GM23338 (cell line): ENCODE data around the gene SLC8A3. TPM values are rescaled to one million over a fixed set of nuclear protein-coding genes. Genes with fewer than 3 reads are reported as not detected.

Experiments used
- ATAC-seq: fragments of 200-7000 bp; cut with Tn5 transposase; 3 replicates; pipeline ENCODE4 v1.9.1; 2020
- DNase-seq: peaks from one replicate; pipeline ENCODE4 v3.0.0-alpha.2; 2015; ENCODE audit warnings: low spot score
- H2AFZ ChIP-seq: fragments of 200-600 bp; sonication (generic); 2 replicates; pipeline ENCODE4 v1.8.0; 2016; ENCODE audit warnings: antibody characterized with exemption, mild to moderate bottlenecking, moderate library complexity
- H3F3A ChIP-seq: fragments of 200-600 bp; sonication (generic); replicated peaks from 2 replicates; pipeline ENCODE4 v1.8.0; 2017; ENCODE audit warnings: antibody characterized with exemption, mixed run types, low read depth
- H3K27ac ChIP-seq: fragments of 200-600 bp; sonication (generic); 2 replicates; pipeline ENCODE4 v1.6.1; 2016; ENCODE audit warnings: low read depth
- H3K27me3 ChIP-seq: fragments of 200-600 bp; sonication (generic); 2 replicates; pipeline ENCODE4 v1.8.0; 2016; ENCODE audit warnings: mild to moderate bottlenecking, mixed run types, moderate library complexity; ENCODE audit not compliant: insufficient read depth
- H3K36me3 ChIP-seq: fragments of 200-600 bp; sonication (generic); 2 replicates; pipeline ENCODE4 v1.8.0; 2016; ENCODE audit warnings: mild to moderate bottlenecking; ENCODE audit not compliant: insufficient read depth
- H3K4me1 ChIP-seq: fragments of 200-600 bp; sonication (generic); 2 replicates; pipeline ENCODE4 v1.8.0; 2016; ENCODE audit warnings: mild to moderate bottlenecking, moderate library complexity; ENCODE audit not compliant: insufficient read depth
- H3K4me2 ChIP-seq: fragments of 200-600 bp; sonication (generic); 2 replicates; pipeline ENCODE4 v1.7.1; 2017; ENCODE audit warnings: mixed run types
- H3K4me3 ChIP-seq: fragments of 200-600 bp; sonication (generic); 2 replicates; pipeline ENCODE4 v1.6.1; 2016; ENCODE audit warnings: mixed run types
- H3K79me2 ChIP-seq: fragments of 200-600 bp; sonication (generic); replicated peaks from 2 replicates; pipeline ENCODE4 v1.8.0; 2017; ENCODE audit warnings: mild to moderate bottlenecking; ENCODE audit not compliant: insufficient read depth
- H3K9me2 ChIP-seq: fragments of 200-600 bp; sonication (generic); 2 replicates; pipeline ENCODE4 v1.8.0; 2017; ENCODE audit not compliant: insufficient read depth
- H4K20me1 ChIP-seq: fragments of 200-600 bp; sonication (generic); replicated peaks from 2 replicates; pipeline ENCODE4 v1.8.0; 2017; ENCODE audit warnings: mild to moderate bottlenecking; ENCODE audit not compliant: insufficient read depth
- H3K27ac Mint-ChIP-seq: 2 replicates; pipeline ENCODE4 v1.8.0; 2020; ENCODE audit warnings: inconsistent platforms, mild to moderate bottlenecking, moderate library complexity, mixed read lengths
- H3K27me3 Mint-ChIP-seq: 3 replicates; pipeline ENCODE4 v1.8.0; 2022; ENCODE audit warnings: low read depth, mild to moderate bottlenecking, moderate library complexity, mixed read lengths, inconsistent platforms; ENCODE audit not compliant: insufficient read depth, poor library complexity
- H3K36me3 Mint-ChIP-seq: 3 replicates; pipeline ENCODE4 v1.8.0; 2021; ENCODE audit warnings: low read depth, mild to moderate bottlenecking, inconsistent platforms, moderate library complexity, mixed read lengths
- H3K4me1 Mint-ChIP-seq: 3 replicates; pipeline ENCODE4 v1.8.0; 2020; ENCODE audit warnings: mild to moderate bottlenecking, inconsistent platforms, mixed read lengths
- H3K4me3 Mint-ChIP-seq: 3 replicates; pipeline ENCODE4 v1.8.0; 2021; ENCODE audit warnings: moderate library complexity, mild to moderate bottlenecking, inconsistent platforms, mixed read lengths
- H3K9me3 Mint-ChIP-seq: 3 replicates; pipeline ENCODE4 v1.8.0; 2020; ENCODE audit warnings: moderate library complexity, mild to moderate bottlenecking, inconsistent platforms, mixed read lengths
- EZH2phosphoT487 ChIP-seq: fragments of 200-600 bp; sonication (generic); IDR thresholded peaks from one replicate; pipeline ENCODE4 v1.8.1; 2018; ENCODE audit warnings: antibody characterized with exemption; ENCODE audit not compliant: unreplicated experiment
- JUNB ChIP-seq: IDR thresholded peaks from one replicate; pipeline ENCODE4 v1.6.1; 2016; ENCODE audit warnings: antibody characterized with exemption; ENCODE audit not compliant: unreplicated experiment
- NANOG ChIP-seq: IDR thresholded peaks from 2 replicates; pipeline ENCODE4 v1.6.1; 2016; ENCODE audit warnings: antibody characterized with exemption, borderline replicate concordance
- REST ChIP-seq: IDR thresholded peaks from one replicate; pipeline ENCODE4 v1.6.1; 2018; ENCODE audit warnings: antibody characterized with exemption; ENCODE audit not compliant: unreplicated experiment
- STAT1 ChIP-seq: IDR thresholded peaks from one replicate; pipeline ENCODE4 v1.6.1; 2016; ENCODE audit warnings: antibody characterized with exemption; ENCODE audit not compliant: unreplicated experiment
- ZNF114 ChIP-seq: fragments of 250-450 bp; sonication (Bioruptor Pico); IDR thresholded peaks from 2 replicates; pipeline ENCODE4 v1.5.0; 2020; ENCODE audit warnings: mild to moderate bottlenecking, moderate library complexity
- polyA plus RNA-seq: library from polyadenylated mRNA; unstranded; fragments of >200 nt; fragmentation: Nextera tagmentation; extraction: Ambion mirVana; gene quantifications from 2 replicates; pipeline ENCODE4 v1.2.1, GENCODE V29; 2016
- total RNA-seq: library from RNA; depleted of rRNA; stranded (reverse); fragments of >200 nt; shearing (Covaris generic); gene quantifications from 2 replicates; pipeline ENCODE4 v1.2.3, GENCODE V29; 2014
- TF ChIP-seq, protein P1 (sequence below): fragments of 250-450 bp; sonication (Bioruptor Pico); IDR thresholded peaks from 2 replicates; pipeline ENCODE4 v1.5.0; 2020; ENCODE audit warnings: mild to moderate bottlenecking, moderate library complexity

SLC8A3 gene
- total and polyA plus RNA-seq, 2 experiments from 2014 or later = 0.82 to 2.0 TPM

DNA sequence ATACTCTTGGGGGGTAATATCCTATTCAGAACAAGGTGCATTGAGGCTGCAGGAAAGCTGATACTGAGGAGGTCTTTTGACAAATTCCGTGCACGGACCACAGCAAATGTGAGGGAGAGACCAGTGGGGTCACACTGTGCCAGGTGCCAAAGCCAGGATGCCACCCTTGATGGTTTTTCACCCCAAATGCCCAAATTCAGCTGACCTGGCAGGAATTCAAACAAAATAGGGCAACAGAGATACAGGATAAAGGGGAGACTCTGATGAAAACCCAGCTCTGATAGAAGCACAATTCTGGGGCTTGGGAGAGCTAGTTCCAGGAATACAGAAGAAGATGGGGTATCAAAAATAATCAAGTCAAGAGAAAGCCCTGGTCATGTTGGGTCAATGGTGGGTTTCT, 55.3 kb downstream of the SLC8A3 start:
- DNase-seq = no peak
- Histone ChIP-seq H3K36me3 (no peaks in the 10 kb centered on the region), H3K4me3 (no peak overlapping the region), H3K27ac (no peak overlapping the region), H3F3A (no peaks in the 10 kb centered on the region), H3K9me2 (peaks cover 13% of the 10 kb centered on the region; the same call in 1 of the 2 replicates), H3K4me2 (no peak overlapping the region), H3K79me2 (no peaks in the 10 kb centered on the region), H3K4me1 (no peaks in the 10 kb centered on the region), H4K20me1 (no peaks in the 10 kb centered on the region), H2AFZ (no peak overlapping the region), H3K27me3 (no peaks in the 10 kb centered on the region)
- no peak for ATAC-seq
- no peak overlapping the region for H3K27ac Mint-ChIP-seq
- no peak overlapping the region for H3K4me3 Mint-ChIP-seq
- no peaks in the 10 kb centered on the region for H3K4me1 Mint-ChIP-seq
- H3K9me3 Mint-ChIP-seq = no peaks in the 10 kb centered on the region
- no peak for TF ChIP-seq REST
- TF ChIP-seq, protein P1, sequence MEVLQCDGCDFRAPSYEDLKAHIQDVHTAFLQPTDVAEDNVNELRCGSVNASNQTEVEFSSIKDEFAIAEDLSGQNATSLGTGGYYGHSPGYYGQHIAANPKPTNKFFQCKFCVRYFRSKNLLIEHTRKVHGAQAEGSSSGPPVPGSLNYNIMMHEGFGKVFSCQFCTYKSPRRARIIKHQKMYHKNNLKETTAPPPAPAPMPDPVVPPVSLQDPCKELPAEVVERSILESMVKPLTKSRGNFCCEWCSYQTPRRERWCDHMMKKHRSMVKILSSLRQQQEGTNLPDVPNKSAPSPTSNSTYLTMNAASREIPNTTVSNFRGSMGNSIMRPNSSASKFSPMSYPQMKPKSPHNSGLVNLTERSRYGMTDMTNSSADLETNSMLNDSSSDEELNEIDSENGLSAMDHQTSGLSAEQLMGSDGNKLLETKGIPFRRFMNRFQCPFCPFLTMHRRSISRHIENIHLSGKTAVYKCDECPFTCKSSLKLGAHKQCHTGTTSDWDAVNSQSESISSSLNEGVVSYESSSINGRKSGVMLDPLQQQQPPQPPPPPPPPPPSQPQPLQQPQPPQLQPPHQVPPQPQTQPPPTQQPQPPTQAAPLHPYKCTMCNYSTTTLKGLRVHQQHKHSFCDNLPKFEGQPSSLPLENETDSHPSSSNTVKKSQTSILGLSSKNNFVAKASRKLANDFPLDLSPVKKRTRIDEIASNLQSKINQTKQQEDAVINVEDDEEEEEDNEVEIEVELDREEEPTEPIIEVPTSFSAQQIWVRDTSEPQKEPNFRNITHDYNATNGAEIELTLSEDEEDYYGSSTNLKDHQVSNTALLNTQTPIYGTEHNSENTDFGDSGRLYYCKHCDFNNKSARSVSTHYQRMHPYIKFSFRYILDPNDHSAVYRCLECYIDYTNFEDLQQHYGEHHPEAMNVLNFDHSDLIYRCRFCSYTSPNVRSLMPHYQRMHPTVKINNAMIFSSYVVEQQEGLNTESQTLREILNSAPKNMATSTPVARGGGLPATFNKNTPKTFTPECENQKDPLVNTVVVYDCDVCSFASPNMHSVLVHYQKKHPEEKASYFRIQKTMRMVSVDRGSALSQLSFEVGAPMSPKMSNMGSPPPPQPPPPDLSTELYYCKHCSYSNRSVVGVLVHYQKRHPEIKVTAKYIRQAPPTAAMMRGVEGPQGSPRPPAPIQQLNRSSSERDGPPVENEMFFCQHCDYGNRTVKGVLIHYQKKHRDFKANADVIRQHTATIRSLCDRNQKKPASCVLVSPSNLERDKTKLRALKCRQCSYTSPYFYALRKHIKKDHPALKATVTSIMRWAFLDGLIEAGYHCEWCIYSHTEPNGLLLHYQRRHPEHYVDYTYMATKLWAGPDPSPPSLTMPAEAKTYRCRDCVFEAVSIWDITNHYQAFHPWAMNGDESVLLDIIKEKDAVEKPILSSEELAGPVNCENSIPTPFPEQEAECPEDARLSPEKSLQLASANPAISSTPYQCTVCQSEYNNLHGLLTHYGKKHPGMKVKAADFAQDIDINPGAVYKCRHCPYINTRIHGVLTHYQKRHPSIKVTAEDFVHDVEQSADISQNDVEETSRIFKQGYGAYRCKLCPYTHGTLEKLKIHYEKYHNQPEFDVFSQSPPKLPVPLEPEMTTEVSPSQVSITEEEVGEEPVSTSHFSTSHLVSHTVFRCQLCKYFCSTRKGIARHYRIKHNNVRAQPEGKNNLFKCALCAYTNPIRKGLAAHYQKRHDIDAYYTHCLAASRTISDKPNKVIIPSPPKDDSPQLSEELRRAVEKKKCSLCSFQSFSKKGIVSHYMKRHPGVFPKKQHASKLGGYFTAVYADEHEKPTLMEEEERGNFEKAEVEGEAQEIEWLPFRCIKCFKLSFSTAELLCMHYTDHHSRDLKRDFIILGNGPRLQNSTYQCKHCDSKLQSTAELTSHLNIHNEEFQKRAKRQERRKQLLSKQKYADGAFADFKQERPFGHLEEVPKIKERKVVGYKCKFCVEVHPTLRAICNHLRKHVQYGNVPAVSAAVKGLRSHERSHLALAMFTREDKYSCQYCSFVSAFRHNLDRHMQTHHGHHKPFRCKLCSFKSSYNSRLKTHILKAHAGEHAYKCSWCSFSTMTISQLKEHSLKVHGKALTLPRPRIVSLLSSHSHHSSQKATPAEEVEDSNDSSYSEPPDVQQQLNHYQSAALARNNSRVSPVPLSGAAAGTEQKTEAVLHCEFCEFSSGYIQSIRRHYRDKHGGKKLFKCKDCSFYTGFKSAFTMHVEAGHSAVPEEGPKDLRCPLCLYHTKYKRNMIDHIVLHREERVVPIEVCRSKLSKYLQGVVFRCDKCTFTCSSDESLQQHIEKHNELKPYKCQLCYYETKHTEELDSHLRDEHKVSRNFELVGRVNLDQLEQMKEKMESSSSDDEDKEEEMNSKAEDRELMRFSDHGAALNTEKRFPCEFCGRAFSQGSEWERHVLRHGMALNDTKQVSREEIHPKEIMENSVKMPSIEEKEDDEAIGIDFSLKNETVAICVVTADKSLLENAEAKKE (CRISPR knock-in tag) = no peak
- no peak for TF ChIP-seq EZH2phosphoT487
- TF ChIP-seq NANOG = no peak
- TF ChIP-seq JUNB = no peak
- TF ChIP-seq ZNF114 (CRISPR knock-in tag) = no peak
- TF ChIP-seq STAT1 = no peak
- no peaks in the 10 kb centered on the region for H3K27me3 Mint-ChIP-seq
- no peaks in the 10 kb centered on the region for H3K36me3 Mint-ChIP-seq
